Cortex of kidney (tissue), 1 donor: ENCODE results near the gene RNF7.
"Not testable (repeated sequence)": the region's sequence is repeated elsewhere in the genome, so short reads cannot be mapped to it uniquely, and the experiment has no call there.

Experiments used
- DNase-seq: peaks from one replicate; lab custom pipeline; 2025; lab: John Stamatoyannopoulos, UW

Gene RNF7

GRCh38 chr3:141735770-141736465, 2.2 kb upstream of the RNF7 start:
- no peak for DNase-seq

- DNase-seq: no peak
These were observed 1.0 kb upstream of the RNF7 start for GRCh38 chr3:141737093-141737492.

- DNase-seq: no peak
These were observed 448 bp upstream of the RNF7 start for GRCh38 chr3:141737678-141738021.

GRCh38 chr3:141738891-141739363, 829 bp downstream of the RNF7 start:
- DNase-seq: no peak

- no peak for DNase-seq
These were observed 1.6 kb downstream of the RNF7 start for GRCh38 chr3:141739731-141740130.

- DNase-seq: no peak
These were observed 2.3 kb downstream of the RNF7 start for GRCh38 chr3:141740349-141740748.

- DNase-seq: no peak
These were observed 5.2 kb downstream of the RNF7 start for GRCh38 chr3:141743305-141743704.

GRCh38 chr3:141746962-141747361, 8.9 kb downstream of the RNF7 start:
- no peak for DNase-seq

- no peak for DNase-seq
These were observed 15.3 kb downstream of the RNF7 start for GRCh38 chr3:141753399-141753798.

- DNase-seq: no peak
These were observed 15.9 kb downstream of the RNF7 start for GRCh38 chr3:141754032-141754431.

GRCh38 chr3:141762552-141762951, 24.5 kb downstream of the RNF7 start:
- DNase-seq: not testable (repeated sequence)

- no peak for DNase-seq
These were observed 25.1 kb downstream of the RNF7 start, which contains the start of gene GRK7 for GRCh38 chr3:141763088-141763750. TSS of gene GRK7 (plus strand) at chr3:141763408. CDS start at chr3:141778285, 14,877 bp downstream.

- no peak for DNase-seq
These were observed 25.9 kb downstream of the RNF7 start for GRCh38 chr3:141764045-141764444.

GRCh38 chr3:141764465-141764864, 26.4 kb downstream of the RNF7 start:
- no peak for DNase-seq

GRCh38 chr3:141764986-141765385, 26.9 kb downstream of the RNF7 start:
- DNase-seq: no peak

- DNase-seq: no peak
These were observed 29.0 kb downstream of the RNF7 start for GRCh38 chr3:141767066-141767465.

GRCh38 chr3:141769221-141769894, 31.3 kb downstream of the RNF7 start:
- DNase-seq: no peak

- DNase-seq: no peak
These were observed 35.6 kb downstream of the RNF7 start for GRCh38 chr3:141773676-141774075.

GRCh38 chr3:141776376-141776775, 38.3 kb downstream of the RNF7 start:
- DNase-seq: no peak

- DNase-seq: no peak
These were observed 38.8 kb downstream of the RNF7 start for GRCh38 chr3:141776885-141777284.

GRCh38 chr3:141777957-141778813, 40.1 kb downstream of the RNF7 start:
- no peak for DNase-seq

GRCh38 chr3:141779667-141780066, 41.6 kb downstream of the RNF7 start:
- no peak for DNase-seq
